Right hindlimb (tissue), 1 donor: ENCODE measurements around the gene PTHLH.
A peak's percentile ranks its signal among the peaks of the same experiment; 100 is the strongest.

Experiments used
- DNase-seq: peaks from one replicate; pipeline ENCODE4 v3.0.0-alpha.2; 2018

PTHLH gene

GRCh38 chr12:27972721-27973120, at the start of gene PTHLH:
Gene PTHLH (minus strand): TSS chr12:27972733. CDS start chr12:27969494, 3,239 bp downstream.
- DNase-seq: no peak

DNA sequence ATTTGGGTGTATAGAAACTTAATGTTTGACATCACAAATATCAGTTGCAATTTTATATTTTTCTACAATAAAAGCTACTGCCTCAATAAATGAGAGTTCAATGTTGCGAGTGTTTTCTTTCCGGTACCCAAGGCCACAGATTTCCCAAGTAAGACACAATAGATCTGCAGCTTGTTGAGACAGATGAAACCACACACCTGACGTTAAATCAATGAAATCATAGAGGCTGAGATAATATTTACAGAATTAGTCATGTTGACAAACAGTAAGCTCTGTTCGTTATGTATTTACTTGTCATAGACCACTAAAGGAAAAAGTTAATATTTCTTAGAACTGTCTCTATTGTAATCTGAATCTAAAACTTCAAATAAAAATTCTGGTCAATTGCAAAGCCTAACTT, 49.2 kb upstream of the PTHLH start:
- no peak for DNase-seq

- DNase-seq: no peak
Observed at GRCh38 chr12:28017873-28018255, 45.3 kb upstream of the PTHLH start.

DNA sequence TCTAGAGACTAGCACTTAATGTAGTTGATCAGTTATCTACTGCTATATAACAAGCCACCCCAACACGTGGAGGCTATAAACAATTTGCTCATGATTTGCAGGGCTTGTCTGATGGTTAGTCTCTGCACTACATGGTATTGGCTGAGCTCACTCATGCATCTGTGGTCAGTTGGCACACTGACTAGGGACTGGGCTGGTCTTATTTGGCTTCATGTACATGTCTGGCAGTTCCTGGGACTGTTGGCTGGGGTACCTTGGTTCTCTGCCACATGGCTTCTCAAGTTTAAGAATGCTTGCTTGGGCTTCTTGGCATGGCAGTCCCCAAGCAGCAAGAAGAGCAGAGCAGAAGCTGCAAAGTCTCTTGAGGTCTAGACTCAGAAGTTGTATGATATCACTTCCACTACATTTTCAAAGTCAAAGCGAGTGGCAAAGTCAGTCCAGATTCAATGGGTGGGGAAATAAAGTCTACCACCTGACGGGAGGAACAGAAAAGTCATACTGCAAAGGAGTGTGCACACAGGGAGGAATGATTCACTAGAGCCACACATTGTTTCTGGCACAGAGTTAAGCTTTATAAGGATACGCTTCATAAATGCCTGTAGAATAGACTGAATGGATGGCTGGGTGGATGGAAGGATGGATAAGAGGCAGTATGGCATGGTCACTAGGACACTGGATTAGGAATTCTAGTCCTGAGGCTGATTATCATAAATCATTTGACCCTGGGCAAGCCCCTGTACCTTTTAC, 44.8 kb upstream of the PTHLH start:
- DNase-seq: no peak

- no peak for DNase-seq
Observed at GRCh38 chr12:28015165-28015564, 42.6 kb upstream of the PTHLH start.

DNA sequence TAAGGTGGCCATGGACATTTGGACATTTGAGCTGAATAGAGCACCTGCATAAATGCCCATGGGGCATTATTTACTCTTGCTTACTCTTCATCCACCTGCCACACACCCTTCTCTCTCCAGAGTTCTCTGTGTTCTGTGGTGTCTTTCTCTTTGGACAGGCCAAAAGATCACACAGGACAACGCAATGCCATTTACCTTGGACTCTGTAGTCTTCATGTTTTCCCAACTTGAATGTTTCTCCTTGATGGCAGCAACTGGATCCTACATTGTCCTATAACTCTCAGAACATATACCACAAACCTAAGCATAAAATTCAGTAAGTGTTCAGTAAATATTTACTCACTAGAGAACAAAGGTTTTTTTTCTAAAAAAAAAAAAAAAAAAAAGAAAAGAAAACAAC, 41.7 kb upstream of the PTHLH start:
- DNase-seq: no peak

DNA sequence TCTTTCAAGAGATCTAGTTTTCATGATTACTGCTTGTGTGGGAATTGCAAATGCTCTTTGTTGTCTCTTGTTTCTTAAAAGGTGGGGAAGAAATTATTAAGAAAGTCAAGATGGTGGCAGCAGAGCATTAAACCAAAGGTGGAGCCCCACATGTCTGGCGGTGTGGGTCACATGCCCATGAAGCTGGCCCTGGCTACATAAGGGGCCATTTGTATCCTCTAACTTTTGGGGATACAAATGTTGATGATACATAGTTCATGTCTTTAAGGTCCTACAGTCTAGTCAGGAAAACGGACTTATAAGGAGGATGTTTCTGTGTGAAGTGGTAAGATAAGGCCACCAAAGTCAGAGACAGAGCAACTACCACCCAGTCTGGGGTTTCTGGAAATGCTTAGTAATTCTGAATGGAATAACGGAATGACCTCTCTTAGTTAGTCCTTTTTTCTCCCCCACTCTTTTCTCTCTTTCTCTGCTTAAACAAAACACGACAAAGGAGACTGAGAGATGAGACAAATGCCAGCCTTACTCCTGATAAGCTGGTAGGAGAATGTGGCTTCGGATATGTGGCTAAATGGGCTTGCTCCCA, 39.9 kb upstream of the PTHLH start:
- no peak for DNase-seq

- DNase-seq: no peak
Observed at GRCh38 chr12:28010036-28010435, 37.5 kb upstream of the PTHLH start.

DNA sequence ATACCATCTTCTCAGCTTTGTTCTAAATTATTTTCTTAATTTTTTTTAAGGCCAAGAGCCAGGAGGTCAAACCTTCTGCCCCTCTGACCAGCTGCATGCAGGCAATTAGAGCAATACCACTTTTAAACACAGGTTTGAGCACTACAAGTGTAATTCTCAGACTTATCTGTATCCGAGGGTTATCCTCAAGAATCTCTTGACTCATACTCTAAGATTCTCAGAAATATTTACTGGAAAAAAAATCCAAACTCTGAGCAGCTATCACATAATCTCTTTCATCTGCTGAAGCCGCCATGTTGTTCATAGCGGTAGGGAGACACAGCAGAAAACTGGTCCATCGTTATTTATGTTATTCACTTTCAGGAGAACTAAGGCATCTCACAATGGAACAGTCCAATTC, 27.4 kb upstream of the PTHLH start:
- DNase-seq: no peak

DNA sequence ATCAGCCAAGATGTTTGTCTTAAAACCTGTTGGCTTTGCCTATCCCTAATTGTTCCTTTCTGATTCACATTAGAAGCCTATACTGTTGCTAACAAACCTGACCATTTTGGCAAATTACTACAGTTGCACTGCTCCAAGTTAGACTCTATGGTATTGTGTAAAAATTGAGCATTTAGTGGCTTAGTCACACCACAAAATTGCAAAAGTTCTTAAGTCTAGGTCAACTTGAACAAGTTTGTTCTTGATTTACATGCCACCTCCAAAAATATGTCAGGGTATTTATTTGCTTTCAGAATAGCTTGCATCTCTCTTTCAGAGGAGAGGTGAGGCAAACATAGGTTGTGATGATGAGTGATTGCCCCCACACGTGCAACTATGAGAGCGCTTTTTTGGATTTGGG, 27.0 kb upstream of the PTHLH start:
- DNase-seq: no peak

GRCh38 chr12:27998658-27999057, 26.1 kb upstream of the PTHLH start:
- no peak for DNase-seq

DNA sequence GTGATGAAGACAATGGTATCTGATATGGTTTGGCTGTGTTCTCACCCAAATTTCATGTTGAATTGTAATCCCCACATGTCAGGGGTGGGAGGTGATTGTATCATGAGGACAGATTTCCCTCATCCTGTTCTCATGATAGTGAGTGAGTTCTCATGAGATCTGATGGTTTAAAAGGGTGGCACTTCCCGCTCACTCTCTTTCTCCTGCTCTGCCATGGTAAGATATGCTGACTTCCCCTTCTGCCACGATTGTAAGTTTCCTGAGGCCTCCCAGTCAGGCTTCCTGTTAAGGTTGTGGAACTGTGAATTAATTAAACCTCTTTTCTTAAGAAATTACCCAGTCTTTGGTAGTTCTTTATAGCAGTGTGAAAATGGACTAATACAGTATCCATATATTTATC, 25.6 kb upstream of the PTHLH start:
- no peak for DNase-seq

DNA sequence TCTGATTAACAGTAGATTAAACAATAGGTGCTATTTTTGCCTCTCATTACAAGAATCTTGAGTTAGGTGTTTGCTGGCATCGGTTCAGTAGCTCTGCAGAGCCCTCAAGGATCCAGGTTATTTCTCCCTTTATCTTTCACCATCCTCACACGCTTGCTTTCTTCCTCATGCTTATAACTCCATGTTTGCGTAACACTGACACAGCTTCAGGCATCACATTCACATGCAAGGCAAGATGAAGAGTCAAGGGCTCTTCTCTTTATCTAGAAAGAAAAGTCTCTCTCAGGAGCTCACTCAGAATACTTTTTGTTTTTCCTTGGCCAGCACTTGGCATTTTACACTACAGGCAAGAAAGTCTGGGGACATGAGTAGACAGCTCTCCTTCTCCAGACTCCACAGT, 24.2 kb upstream of the PTHLH start:
- DNase-seq: no peak

DNA sequence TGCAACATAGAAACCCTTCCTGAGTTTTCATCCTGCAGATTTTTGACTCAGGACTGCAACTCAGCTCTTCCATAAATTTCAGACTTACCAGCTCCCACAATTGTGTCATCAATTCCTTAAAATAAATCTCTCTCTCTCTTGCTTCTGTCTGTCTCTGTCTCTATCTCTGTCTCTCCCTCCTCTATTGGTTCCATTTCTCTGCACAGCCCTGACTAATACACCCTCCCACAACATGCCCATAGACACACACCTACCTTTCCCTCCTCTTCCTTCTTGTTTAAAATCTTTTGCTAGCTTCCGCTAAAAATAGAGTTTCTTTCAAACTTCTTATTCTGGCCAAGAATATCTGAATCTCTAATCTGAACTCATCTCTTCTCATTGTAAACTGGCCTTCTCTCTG, 22.9 kb upstream of the PTHLH start:
- no peak for DNase-seq

- no peak for DNase-seq
Observed at GRCh38 chr12:27988594-27989233, 16.2 kb upstream of the PTHLH start.

DNA sequence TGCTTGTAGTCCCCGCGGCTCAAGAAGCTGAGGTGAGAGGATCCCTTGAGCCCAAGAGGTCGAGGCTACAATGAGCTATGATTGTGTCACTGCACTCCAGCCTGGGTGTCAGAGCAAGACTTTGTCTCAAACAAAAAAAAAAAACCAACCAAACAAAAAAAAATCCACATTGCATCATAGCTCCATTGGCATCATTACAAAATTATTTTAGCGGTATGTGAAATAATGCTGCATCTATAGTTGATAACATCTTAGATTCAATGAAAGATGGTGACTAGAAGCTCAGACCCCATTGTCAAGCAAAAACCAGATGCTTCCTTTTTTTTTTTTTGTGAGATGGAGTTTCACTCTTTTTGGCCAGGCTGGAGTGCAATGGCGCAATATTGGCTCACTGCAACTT, 14.8 kb upstream of the PTHLH start:
- DNase-seq: no peak

GRCh38 chr12:27984275-27984674, 11.7 kb upstream of the PTHLH start:
- DNase-seq: no peak

- DNase-seq: no peak
Observed at GRCh38 chr12:27982951-27983350, 10.4 kb upstream of the PTHLH start.

GRCh38 chr12:27982385-27982784, 9.9 kb upstream of the PTHLH start:
- no peak for DNase-seq

DNA sequence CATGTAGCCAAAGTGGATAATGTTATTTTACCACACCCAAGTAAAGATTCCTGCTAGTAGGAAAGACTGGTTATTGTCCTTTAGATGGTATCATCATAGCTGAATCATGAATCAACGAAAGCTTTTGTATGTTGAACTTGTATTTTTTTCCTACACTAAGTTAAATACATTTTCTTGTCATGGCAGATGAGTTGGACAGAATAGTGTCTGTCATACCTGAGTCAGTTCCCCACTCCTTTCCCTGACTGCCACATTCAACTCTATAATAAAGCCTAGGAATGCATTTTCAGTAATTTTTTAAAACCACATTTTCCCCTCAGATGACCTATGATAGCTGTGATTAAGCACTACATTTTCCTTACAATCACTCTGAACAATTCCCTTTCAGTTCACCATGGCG, 9.3 kb upstream of the PTHLH start:
- no peak for DNase-seq

DNA sequence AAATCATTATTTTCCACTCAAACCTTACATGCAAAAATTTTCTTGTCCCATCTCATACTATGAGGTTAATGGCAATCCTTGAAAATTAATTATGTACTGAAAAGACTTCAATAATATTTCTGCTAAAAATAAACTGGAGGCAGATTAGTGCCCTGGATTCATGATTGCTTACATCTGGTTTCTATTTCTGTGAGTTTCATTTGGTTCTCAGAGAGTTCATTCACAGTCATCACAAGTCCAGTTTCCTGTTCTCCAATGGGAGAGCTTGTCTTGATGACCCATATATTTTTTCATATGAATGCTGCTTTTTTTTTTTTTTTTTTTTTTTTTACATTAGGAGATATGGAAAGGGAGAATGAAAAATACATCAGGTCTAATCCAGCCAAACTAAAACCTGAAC, 6.6 kb upstream of the PTHLH start:
- DNase-seq: no peak

GRCh38 chr12:27975222-27976136, 2.9 kb upstream of the PTHLH start:
- peak; percentile 75 for DNase-seq

GRCh38 chr12:27974735-27975221, 2.2 kb upstream of the PTHLH start:
- peak; percentile 18 for DNase-seq
